Neuronal stem cell (in vitro differentiated cells): ENCODE measurements around the gene ETV5.

Experiments used
- DNase-seq: peaks from one replicate; pipeline ENCODE4 v3.0.0-alpha.2; 2013; ENCODE audit warnings: low spot score
- H2AFZ ChIP-seq: one replicate; pipeline ENCODE4 v1.6.1; 2013; ENCODE audit warnings: mild to moderate bottlenecking, low read length, inconsistent platforms
- H2AK5ac ChIP-seq: 2 replicates; pipeline ENCODE4 v1.6.1; 2013; ENCODE audit warnings: low read depth, mild to moderate bottlenecking, inconsistent platforms, low read length, moderate library complexity, mixed read lengths
- H2BK120ac ChIP-seq: 2 replicates; pipeline ENCODE4 v1.6.1; 2013; ENCODE audit warnings: low read depth, mild to moderate bottlenecking, inconsistent platforms, low read length, moderate library complexity, mixed read lengths
- H2BK12ac ChIP-seq: one replicate; pipeline ENCODE4 v1.6.1; 2013; ENCODE audit warnings: low read length, inconsistent platforms
- H2BK15ac ChIP-seq: 2 replicates; pipeline ENCODE4 v1.6.1; 2013; ENCODE audit warnings: mild to moderate bottlenecking, low read length, inconsistent platforms, mixed read lengths
- H2BK5ac ChIP-seq: one replicate; pipeline ENCODE4 v1.6.1; 2013; ENCODE audit warnings: inconsistent platforms, mild to moderate bottlenecking, low read length, moderate library complexity
- H3K14ac ChIP-seq: one replicate; pipeline ENCODE4 v1.6.1; 2013; ENCODE audit warnings: low read length, inconsistent platforms
- H3K18ac ChIP-seq: 2 replicates; pipeline ENCODE4 v1.6.1; 2013; ENCODE audit warnings: low read length, inconsistent platforms
- H3K23ac ChIP-seq: 2 replicates; pipeline ENCODE4 v1.6.1; 2013; ENCODE audit warnings: low read depth, mild to moderate bottlenecking, mixed read lengths, low read length, inconsistent platforms; ENCODE audit not compliant: poor library complexity
- H3K27ac ChIP-seq: replicated peaks from 3 replicates; pipeline ENCODE4 v1.5.1; 2013; ENCODE audit warnings: low read length, inconsistent platforms
- H3K27me3 ChIP-seq, 3 experiments: 2 replicates each; pipeline ENCODE4 v1.6.1; 2013; ENCODE audit warnings: low read length in 3 of 3, mild to moderate bottlenecking in 2 of 3, inconsistent platforms in 1 of 3, low read depth in 1 of 3, mixed read lengths in 1 of 3, moderate library complexity in 1 of 3; ENCODE audit not compliant: control insufficient read depth in 3 of 3, insufficient read depth in 3 of 3
- H3K36me3 ChIP-seq, 2 donors: replicated peaks in 1 of 2; 2 replicates each; pipeline ENCODE4 v1.6.1; 2013; ENCODE audit warnings: low read length in 2 of 2; ENCODE audit not compliant: control insufficient read depth in 2 of 2, insufficient read depth in 2 of 2
- H3K4ac ChIP-seq: 2 replicates; pipeline ENCODE4 v1.6.1; 2013; ENCODE audit warnings: inconsistent platforms, mild to moderate bottlenecking, low read length, moderate library complexity
- H3K4me1 ChIP-seq, 2 donors: 1 replicate in 1 of 2; 2 replicates in 1 of 2; pipeline ENCODE4 v1.6.1; 2013; ENCODE audit warnings: low read length in 2 of 2, low read depth in 1 of 2; ENCODE audit not compliant: control insufficient read depth in 2 of 2, insufficient read depth in 1 of 2
- H3K4me2 ChIP-seq: one replicate; pipeline ENCODE4 v1.6.1; 2013; ENCODE audit warnings: mild to moderate bottlenecking, low read length, inconsistent platforms; ENCODE audit not compliant: insufficient read depth, poor library complexity, severe bottlenecking
- H3K4me3 ChIP-seq, 2 donors: 2 replicates each; pipeline ENCODE4 v1.5.1; 2013; ENCODE audit warnings: low read length in 2 of 2, mild to moderate bottlenecking in 2 of 2, inconsistent platforms in 1 of 2, moderate library complexity in 1 of 2
- H3K79me1 ChIP-seq: one replicate; pipeline ENCODE4 v1.6.1; 2013; ENCODE audit warnings: low read depth, mild to moderate bottlenecking, inconsistent platforms, low read length, moderate library complexity
- H3K9ac ChIP-seq: one replicate; pipeline ENCODE4 v1.6.1; 2013; ENCODE audit warnings: mild to moderate bottlenecking, low read depth, low read length, inconsistent platforms; ENCODE audit not compliant: poor library complexity
- H3K9me3 ChIP-seq, 2 donors: replicated peaks in 1 of 2; 2 replicates each; pipeline versions ENCODE3 to v1.6.1; 2013; ENCODE audit warnings: low read length in 2 of 2, mild to moderate bottlenecking in 2 of 2, inconsistent platforms in 1 of 2, low read depth in 1 of 2, mixed read lengths in 1 of 2, moderate library complexity in 1 of 2; ENCODE audit not compliant: control insufficient read depth in 2 of 2, insufficient read depth in 1 of 2
- H4K8ac ChIP-seq: one replicate; pipeline ENCODE4 v1.6.1; 2013; ENCODE audit warnings: low read depth, mild to moderate bottlenecking, inconsistent platforms, low read length, moderate library complexity
- H4K91ac ChIP-seq: one replicate; pipeline ENCODE4 v1.6.1; 2013; ENCODE audit warnings: low read length, low read depth, mild to moderate bottlenecking, inconsistent platforms; ENCODE audit not compliant: poor library complexity
- WGBS, 2 donors: extraction: QIAGEN DNeasy Blood & Tissue Kit; methylation state at CpG; one replicate each; pipeline ENCODE4 v1.1.7; 2013; ENCODE audit warnings: missing lambda C conversion rate in 2 of 2, mixed read lengths in 1 of 2; ENCODE audit not compliant: insufficient read length in 2 of 2, insufficient replicate concordance in 1 of 2; ENCODE audit errors: extremely low coverage in 2 of 2; 5-methylcytosine and 5-hydroxymethylcytosine counted together

The ETV5 gene

GRCh38 chr3:186138272-186138981 lies 29.5 kb upstream of the ETV5 start:
- no peak overlapping the region for H2BK120ac ChIP-seq
- H3K4me1 ChIP-seq = peaks cover 0 to 7% of the 10 kb centered on the region in 2 donors
- no peak overlapping the region for H2BK15ac ChIP-seq
- no peak overlapping the region for H3K4ac ChIP-seq
- H3K23ac ChIP-seq = no peak overlapping the region
- no peaks in the 10 kb centered on the region for H3K79me1 ChIP-seq
- peaks cover 0 to 16% (median 0%) of the 10 kb centered on the region in 3 experiments for H3K27me3 ChIP-seq
- H4K8ac ChIP-seq = no peak overlapping the region
- H3K4me2 ChIP-seq = no peak overlapping the region
- H3K9ac ChIP-seq = no peak overlapping the region
- H4K91ac ChIP-seq = no peak overlapping the region
- no peak overlapping the region for H2BK5ac ChIP-seq
- H2AFZ ChIP-seq = no peak overlapping the region
- H3K14ac ChIP-seq = no peak overlapping the region
- WGBS, 2 donors = 100% methylated on average over 1 of the region's 12 CpGs; no CpG with 5 or more reads in 1 of the 2 donors
- H2AK5ac ChIP-seq = no peak overlapping the region
- no peak overlapping the region for H3K4me3 ChIP-seq
- peak overlapping the region; percentile 72 for H3K18ac ChIP-seq
- no peaks in the 10 kb centered on the region for H3K36me3 ChIP-seq
- no peaks in the 10 kb centered on the region for H3K9me3 ChIP-seq
- no peak overlapping the region for H3K27ac ChIP-seq
- DNase-seq = no peak
- H2BK12ac ChIP-seq = no peak overlapping the region

GRCh38 chr3:186137051-186137685 lies 28.3 kb upstream of the ETV5 start:
- no peaks in the 10 kb centered on the region for H3K79me1 ChIP-seq
- H3K23ac ChIP-seq = peak overlapping the region; percentile 47
- no peak overlapping the region for H3K14ac ChIP-seq
- no peak for DNase-seq
- H3K4ac ChIP-seq = no peak overlapping the region
- no peak overlapping the region for H2BK5ac ChIP-seq
- H3K4me1 ChIP-seq = peaks cover 0 to 5% of the 10 kb centered on the region in 2 donors
- H4K91ac ChIP-seq = no peak overlapping the region
- no peak overlapping the region for H4K8ac ChIP-seq
- no CpG with 5 or more reads among the region's 15 CpGs for WGBS, 2 donors
- H3K36me3 ChIP-seq = no peaks in the 10 kb centered on the region
- H2AFZ ChIP-seq = no peak overlapping the region
- H3K9ac ChIP-seq = no peak overlapping the region
- no peak overlapping the region for H2BK15ac ChIP-seq
- no peak overlapping the region for H2BK120ac ChIP-seq
- no peaks in the 10 kb centered on the region for H3K9me3 ChIP-seq
- no peak overlapping the region for H3K27ac ChIP-seq
- no peak overlapping the region for H2BK12ac ChIP-seq
- no peak overlapping the region for H3K4me2 ChIP-seq
- peak overlapping the region; percentile 40 for H3K18ac ChIP-seq
- H3K4me3 ChIP-seq = no peak overlapping the region
- H3K27me3 ChIP-seq = peaks cover 0 to 17% (median 0%) of the 10 kb centered on the region in 3 experiments
- H2AK5ac ChIP-seq = peak overlapping the region; percentile 54

GRCh38 chr3:186133980-186134379 lies 25.1 kb upstream of the ETV5 start:
- Histone ChIP-seq H3K23ac (no peak overlapping the region), H2BK5ac (no peak overlapping the region), H3K4me2 (no peak overlapping the region), H3K4ac (no peak overlapping the region), H2BK12ac (no peak overlapping the region), H3K4me3 (no peak overlapping the region), H3K9me3 (no peaks in the 10 kb centered on the region), H2AK5ac (no peak overlapping the region), H3K79me1 (no peaks in the 10 kb centered on the region), H3K27ac (no peak overlapping the region), H3K36me3 (no peaks in the 10 kb centered on the region), H4K91ac (no peak overlapping the region), H3K18ac (no peak overlapping the region), H3K9ac (no peak overlapping the region), H3K27me3 (peaks cover 0 to 35% (median 0%) of the 10 kb centered on the region in 3 experiments), H3K4me1 (peaks cover 0 to 4% of the 10 kb centered on the region in 2 donors), H2AFZ (no peak overlapping the region), H3K14ac (no peak overlapping the region), H2BK15ac (no peak overlapping the region), H4K8ac (no peak overlapping the region), H2BK120ac (no peak overlapping the region)
- DNase-seq = no peak
- no CpG with 5 or more reads among the region's 5 CpGs for WGBS, 2 donors

- no peak overlapping the region for H2BK5ac ChIP-seq
- no peak overlapping the region for H4K91ac ChIP-seq
- no peak overlapping the region for H3K4me2 ChIP-seq
- no peak overlapping the region for H3K4me3 ChIP-seq
- H3K9me3 ChIP-seq = no peaks in the 10 kb centered on the region
- H3K18ac ChIP-seq = peak overlapping the region; percentile 6
- no peak overlapping the region for H2BK120ac ChIP-seq
- WGBS, 2 donors = no CpG with 5 or more reads among the region's 2 CpGs
- H3K23ac ChIP-seq = no peak overlapping the region
- peaks cover 0 to 7% of the 10 kb centered on the region in 2 donors for H3K4me1 ChIP-seq
- H3K9ac ChIP-seq = no peak overlapping the region
- H3K36me3 ChIP-seq = no peaks in the 10 kb centered on the region
- peak overlapping the region; percentile 37 for H2AK5ac ChIP-seq
- H4K8ac ChIP-seq = no peak overlapping the region
- no peak overlapping the region for H2BK15ac ChIP-seq
- H2BK12ac ChIP-seq = no peak overlapping the region
- H3K79me1 ChIP-seq = no peaks in the 10 kb centered on the region
- no peak overlapping the region for H3K14ac ChIP-seq
- H2AFZ ChIP-seq = no peak overlapping the region
- no peak overlapping the region for H3K27ac ChIP-seq
- H3K4ac ChIP-seq = no peak overlapping the region
- peaks cover 0 to 35% (median 0%) of the 10 kb centered on the region in 3 experiments for H3K27me3 ChIP-seq
- DNase-seq = no peak
These were observed 23.6 kb upstream of the ETV5 start for GRCh38 chr3:186132487-186132886.
